ENCODE data around the gene RANBP17.

RANBP17 gene

DNA sequence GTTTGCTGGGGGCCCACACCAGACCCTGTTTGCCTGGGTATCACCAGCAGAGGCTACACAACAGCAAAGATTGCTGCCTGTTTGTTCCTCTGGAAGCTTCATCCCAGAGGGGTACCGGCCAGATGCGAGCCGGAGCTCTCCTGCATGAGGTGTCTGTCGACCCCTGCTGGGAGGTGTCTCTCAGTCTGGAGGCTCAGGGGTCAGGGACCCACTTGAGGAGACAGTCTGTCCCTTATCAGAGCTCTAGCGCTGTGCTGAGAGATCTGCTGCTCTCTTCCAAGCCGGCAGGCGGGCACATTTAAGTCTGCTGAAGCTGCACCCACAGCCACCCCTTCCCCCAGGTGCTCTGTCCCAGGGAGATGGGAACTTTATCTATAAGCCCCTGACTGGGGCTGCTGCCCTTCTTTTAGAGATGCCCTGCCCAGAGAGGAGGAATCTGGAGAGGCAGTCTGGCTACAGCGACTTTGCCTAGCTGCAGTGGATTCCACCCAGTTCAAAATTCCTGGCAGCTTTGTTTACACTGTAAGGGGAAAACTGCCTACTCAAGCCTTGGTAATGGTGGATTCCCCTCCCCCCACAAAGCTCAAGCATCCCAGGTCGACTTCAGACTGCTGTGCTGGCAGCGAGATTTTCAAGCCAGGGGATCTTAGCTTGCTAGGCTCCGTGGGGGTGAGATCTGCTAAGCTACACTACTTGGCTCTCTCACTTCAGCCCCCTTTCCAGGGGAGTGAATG is 241.2 kb downstream of the RANBP17 start:
- DNase-seq, result no peak

DNA sequence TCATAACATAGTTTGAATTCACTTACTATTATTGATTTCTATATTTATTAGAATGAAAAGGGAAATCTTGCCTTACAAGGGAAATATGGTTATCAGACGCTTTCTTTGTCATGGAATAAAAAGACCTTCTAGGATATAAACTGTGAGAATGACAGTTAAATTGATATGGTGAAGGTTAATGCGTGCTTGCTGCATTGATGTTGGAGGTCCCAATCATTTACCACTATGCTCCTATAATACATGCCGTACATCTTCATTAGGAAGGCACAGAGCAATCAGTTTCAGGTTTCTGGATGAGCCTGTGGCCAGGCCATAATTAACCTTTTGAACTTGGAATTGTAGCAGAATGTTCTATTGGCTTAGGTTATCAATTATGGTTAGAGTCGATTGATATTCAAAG is 245.9 kb downstream of the RANBP17 start:
- DNase-seq, result no peak

DNA sequence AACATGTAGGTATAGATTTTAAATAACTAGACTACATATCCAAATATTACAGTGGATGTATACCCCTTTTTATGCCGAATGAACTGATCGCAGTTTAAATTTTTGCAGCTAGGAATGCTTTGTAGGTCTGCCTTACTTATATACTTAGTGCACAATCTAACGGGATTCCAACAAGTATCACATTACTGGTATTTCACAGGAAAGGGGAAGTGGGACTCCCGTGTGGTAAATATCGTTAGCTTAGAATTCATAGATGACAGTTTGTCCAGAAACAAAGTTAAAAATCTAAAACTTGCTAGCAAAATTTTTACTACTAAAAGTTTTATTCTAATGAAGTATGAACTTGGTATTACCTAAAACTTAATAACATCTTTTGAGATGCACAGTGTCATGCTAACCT is 253.7 kb downstream of the RANBP17 start:
- DNase-seq, result no peak

DNA sequence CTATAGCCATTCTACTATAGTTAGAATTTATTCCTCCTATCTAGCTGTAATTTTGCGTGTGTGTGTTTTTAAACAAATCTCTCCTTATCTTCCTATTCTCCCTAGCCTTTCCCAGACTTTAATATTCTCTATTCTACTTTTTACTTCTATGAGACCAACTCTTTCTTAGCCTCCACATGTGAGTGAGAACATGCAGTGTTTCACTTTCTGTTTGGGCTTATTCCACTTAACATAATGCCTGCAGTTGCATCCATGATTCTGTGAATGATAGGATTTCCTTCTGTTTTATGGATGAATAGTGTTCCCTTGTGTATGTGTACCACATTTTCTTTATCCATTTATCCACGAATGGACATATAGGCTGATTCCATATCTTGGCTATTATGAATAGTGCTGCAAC is 254.9 kb downstream of the RANBP17 start:
- DNase-seq, result no peak

DNA sequence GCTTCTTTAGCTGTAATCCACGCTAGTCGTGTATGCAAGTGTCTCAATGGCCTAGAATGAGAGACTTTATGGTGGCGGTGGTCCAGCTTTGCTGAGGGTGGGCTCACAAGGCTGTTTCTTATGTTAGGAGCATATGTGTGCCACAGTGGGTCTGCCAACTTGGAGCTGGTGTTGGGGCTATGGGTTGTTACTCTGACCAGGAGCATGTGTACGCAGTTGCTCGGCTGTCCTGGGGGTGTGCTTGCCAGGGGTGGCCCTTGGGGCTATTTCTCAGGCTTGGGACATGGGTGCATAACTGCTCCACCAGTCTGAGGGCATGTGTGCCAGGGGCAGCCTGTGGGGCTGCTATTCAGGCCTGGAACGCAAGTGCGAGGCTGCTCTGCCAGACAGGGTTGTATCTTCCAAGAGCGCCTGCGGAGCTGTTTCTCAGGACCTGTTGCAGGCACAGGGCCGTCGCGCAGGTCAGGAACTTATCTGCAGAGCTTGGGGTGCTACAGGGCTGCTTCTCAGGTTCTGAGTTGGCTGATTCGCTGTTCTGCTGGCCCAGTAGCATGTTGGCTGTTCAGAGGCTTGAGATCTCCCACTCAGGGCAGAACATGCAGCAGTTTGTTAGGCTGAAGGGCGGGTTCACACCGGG is 259.3 kb downstream of the RANBP17 start:
- no peak for DNase-seq

DNA sequence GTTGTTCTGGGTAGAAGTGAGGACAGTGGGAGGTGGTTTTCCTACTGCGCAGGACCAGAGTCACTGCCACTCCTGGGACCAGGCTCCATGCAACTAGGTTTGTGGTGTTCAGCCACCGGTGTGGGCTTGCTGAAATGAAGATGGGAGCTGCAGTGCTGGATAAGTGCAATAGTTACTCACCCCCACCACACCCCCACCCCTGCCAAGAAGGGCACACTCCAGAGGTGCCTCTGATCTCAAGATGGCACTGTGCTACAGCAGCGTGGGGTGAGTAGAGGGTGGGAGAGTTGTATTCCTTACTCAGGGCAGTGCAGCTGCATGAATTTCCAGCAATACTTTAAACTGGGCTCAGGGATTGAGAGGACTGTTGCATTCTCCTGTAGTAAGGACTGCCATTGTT is 259.8 kb downstream of the RANBP17 start:
- DNase-seq, result no peak

DNA sequence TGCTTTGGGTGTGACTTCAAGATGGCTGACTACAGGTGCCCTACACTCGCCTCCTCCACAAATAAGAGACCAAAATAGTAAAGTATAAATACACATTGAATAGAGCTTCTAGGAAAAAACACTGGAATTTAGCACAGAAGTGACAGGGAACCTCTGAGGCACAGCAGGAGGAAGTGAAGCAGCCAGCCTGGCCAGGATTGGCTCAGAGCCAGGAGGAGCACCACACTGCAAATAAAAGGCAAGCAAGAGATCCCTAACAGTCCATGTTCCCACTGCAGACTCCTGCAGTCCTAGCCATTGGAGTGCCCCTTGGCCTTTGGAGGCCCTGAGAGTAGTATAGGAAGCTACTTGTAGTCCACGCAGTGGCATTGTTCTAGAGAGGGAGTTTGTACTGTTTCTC is 260.6 kb downstream of the RANBP17 start:
- DNase-seq, result peak; percentile 16 to 56

DNA sequence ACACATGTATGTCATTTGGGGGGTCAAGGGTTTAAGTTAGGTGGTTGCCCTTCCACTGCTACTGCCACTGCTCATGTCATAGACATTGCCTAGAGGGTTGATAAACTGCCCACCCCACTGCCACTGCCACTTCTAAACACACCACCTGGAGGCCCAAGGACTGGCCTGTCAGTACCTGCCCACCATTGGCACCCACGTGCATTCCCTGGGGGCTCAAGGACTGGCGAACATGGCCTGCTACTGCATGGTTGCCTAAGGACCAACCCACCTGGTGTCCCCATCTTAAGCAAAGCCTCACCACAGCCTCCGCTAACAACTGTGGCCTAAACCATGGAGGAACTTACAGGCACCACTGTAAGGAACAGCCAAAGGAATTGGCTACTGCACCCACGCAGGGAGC is 261.6 kb downstream of the RANBP17 start:
- no peak for DNase-seq

DNA sequence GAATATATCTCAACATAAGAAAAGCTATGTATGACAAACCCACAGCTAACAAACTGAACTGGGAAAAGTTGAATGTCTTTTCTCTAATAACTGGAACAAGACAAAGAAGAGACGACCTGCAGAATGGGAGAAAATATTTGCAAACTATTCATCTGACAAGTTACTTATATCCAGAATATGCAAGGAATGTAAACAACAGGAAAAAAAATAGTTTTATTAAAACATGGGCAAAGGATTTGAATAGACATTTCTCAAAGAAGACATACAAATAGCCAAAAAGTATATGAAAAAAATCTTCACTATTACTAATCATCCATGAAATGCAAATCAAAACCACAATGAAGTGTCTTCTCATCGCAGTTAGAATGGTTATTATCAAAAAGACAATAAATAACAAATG is 265.5 kb downstream of the RANBP17 start:
- no peak for DNase-seq

DNA sequence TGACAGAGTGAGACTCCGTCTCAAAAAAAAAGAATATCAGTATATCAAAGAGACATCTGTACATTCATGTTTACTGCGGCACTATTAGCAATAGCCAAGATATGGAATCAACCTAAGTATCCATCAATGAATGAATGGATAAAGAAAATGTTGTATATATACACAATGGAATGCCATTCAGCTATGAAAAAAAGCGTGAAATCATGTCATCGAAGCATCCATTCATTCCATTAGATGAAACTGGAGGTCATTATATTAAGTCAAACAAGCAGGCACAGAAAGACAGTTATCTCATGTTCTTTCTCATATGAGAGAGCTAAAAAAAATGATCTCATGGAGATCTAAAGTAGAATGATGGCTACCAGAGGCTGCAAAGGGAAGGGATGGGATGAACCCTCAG is 266.3 kb downstream of the RANBP17 start:
- DNase-seq, result no peak

DNA sequence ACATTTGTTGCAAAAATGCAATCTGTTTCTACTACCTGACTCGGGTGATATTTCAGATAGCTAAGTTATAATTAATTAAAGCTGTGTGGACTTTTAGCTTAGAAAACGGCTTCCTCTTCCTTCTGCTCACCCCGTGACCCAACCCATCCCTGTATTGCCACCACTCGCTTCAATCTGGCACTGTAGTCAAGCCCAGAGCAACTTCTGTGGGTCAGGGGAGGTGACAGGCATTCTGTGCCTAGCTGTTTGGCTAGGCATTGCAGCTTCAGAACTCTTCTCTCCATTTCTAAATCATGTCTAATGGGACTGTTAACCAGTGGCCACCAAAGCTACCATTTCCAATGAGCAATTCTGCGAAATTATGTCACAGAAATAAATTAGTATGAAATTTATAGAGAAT is 267.5 kb downstream of the RANBP17 start:
- DNase-seq, result no peak

DNA sequence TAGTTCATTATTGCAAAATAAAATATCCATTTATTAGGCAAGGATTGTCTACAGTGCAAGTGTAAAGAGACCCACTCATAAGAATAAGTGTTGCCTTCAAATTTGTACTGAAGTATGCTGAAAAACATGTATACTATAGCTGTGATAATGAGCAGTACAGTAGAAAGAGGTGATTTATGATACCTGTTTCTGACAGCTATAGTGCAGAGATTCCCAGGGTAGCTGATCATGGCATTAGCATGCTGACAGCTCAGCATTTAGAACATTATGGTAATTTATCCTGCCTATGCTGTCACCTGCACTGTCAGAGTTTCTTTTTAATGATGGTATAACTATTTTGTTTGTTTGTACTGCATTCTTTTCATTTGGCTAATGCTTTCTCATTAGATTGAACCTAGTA is 269.7 kb downstream of the RANBP17 start:
- no peak for DNase-seq

DNA sequence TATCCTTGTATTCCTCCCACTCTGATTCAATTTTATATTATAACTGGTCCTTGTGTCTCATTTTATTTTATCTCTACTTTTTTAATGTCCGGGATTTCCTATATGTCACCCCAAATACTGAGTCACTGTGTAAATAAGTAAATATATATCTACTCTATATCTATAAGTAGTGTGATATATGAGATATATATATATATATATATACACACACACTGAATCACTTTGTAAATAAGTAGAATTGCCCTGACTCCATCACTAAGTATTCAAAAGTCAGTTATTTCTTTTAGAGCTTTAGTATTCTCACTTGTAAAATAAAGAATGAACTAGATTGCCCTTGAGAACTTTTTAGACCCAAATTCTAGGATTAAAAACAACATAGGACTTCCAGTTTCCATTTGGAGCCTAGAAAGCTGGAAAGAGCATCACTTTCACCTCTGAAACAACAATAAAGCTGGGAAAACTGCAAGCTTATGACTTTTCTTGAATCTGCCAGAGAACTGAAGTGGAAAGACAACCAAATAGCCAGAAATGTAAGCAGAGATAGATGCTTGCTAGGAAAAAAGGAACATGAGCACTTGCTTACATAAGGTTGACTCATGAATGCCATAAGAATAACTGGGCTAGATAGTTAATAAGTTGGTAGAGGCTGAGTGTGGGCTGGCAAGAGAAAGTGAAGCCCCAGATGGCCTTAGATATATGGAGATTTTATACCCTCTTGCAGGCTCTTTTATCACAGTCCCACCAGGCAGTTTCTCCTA is 276.1 kb downstream of the RANBP17 start:
- no peak for DNase-seq

DNA sequence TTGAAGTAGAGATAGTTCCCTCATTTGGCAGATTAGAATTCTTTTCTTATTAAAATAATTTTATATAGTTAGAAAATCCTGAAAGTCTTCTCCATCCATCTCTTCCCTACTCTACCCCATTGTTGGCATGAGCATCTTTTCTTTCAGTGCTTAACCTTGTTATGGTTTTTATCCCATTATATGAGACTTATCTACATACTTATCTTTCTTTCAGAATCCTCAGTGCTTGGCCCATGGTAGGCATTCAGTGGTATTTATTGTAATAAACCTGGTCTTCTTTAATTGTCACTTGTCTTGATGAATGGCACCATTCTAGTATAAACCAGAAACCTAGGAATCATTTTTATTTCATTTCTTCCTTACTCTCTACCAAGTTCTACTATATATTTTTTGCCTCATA is 277.4 kb downstream of the RANBP17 start:
- no peak for DNase-seq

DNA sequence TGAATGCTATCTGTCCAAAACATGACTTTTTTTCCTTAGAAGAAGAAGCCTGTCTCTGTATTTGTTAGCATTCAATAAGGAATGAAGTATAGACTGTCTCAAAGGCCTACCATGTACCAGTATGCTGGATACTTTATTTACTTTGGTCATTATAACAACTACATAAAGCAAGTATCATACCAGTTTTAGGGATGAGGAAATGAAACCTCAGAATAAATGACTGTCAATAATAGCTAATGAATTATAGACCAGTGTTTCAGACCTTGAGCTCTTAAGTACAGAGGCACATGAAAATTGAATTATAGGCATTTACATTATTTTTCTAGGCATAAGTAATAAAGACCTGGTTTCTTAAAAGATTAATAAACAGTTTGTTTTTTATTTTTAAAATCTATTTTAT is 280.8 kb downstream of the RANBP17 start:
- DNase-seq, result no peak

DNA sequence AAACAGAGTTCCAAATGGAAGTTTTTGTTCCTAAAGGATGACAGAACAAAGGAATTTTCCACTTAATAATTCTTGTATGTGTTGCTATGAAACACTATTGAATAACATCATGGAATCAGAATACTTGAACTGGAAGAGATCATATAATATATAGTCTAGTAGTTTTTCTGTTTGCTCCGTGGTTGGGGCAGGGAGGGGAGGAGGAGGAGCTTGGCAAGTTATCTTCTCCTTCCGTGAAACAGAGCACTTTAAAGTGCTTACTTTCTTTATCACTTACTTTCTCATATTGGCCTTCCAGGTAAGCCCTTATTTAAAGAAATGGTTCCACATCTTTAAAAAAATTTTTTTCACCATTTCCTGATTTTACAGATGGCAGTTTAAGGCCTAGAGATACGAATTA is 281.4 kb downstream of the RANBP17 start:
- DNase-seq, result no peak

DNA sequence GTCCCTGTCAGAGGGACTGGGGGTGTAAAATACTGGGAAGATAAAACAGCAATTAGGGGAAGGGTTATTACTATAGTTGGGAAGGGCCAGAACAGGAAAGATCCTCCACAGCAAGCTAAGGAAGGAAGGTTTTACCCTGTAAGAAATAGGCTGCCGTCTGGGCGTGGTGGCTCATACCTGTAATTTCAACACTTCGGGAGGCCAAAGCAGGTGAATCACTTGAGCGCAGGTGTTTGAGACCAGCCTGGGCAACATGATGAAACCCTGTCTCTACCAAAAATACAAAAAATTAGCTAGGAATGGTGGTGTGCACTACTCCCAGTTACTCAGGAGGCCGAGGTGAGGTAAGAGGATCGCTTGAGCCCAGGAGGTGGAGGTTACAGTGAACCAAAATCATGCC is 282.1 kb downstream of the RANBP17 start:
- no peak for DNase-seq

DNA sequence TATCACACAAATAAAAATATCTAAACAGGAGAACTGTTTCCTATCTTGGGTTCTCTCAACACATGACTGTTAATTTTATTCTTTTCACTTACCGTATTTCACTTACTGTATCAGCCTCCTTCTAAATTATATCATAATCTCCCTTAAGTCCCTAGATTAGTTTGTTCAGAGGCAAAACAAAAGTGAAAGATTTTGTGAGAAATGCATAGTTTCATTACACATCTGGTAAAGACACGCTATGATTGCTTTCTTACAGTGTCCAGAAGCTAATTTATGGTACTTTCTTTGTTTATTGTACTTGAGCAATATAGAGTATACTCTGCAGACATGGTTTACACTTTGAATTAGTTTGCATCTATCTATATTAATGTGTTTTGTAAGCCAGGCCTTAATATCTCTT is 287.5 kb downstream of the RANBP17 start:
- no peak for DNase-seq

DNA sequence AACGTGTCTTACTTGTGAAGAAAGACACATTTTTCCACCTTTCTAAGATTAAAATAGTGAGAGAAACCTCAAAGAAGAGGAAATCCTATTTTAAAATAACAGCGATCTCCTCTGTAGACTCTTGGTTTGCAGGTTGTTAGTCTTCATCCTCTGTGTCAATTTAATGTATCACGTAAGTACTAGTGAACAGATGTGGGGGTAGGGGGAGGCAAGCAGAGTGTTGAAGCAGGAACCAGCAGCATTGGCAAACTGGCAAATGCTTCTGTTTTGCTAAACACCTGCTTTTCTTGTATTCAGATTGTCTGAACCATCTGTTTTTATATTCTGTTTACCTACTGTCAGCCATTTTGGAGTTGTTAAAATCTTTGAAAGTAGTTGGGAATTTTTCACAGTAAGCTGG is 288.0 kb downstream of the RANBP17 start:
- DNase-seq, result no peak

DNA sequence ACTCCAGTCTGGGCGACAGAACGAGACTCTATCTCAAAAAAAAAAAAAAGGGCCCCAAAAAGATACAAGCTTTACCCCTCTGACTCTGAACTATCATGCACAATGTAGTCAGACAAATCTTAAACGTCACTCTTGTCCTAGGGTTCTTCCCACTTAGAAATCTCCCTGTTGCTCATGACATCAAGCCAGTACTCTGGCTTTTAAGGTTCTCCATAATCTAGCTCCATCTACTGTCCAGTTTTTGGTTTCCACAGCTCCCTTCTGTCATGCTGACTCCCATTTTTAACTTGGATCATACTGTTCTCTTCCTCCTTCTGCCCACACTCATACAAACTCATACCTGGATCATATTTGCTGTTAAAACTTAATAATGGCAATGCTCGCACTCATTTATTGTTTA is 290.6 kb downstream of the RANBP17 start:
- peak in 1 of 2 donors; percentile 10 for DNase-seq

DNA sequence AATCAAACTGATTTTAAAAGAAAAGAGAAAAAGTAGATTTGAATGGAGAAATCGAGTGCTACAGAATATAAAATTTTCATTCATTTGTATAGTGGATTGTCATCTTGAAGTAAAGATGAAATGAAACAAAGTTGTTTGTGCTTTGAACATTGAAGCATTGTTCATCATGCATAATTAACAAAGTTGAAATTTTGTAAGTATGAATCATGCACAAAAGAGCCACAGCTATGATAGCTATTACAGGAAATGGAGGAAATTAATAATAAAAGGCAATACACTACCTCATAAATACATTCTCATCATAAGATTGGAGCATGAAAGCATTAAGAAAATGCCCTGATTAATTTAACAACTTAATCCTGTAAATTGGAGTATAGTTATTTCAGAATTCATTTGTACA is 293.8 kb downstream of the RANBP17 start:
- no peak for DNase-seq

DNA sequence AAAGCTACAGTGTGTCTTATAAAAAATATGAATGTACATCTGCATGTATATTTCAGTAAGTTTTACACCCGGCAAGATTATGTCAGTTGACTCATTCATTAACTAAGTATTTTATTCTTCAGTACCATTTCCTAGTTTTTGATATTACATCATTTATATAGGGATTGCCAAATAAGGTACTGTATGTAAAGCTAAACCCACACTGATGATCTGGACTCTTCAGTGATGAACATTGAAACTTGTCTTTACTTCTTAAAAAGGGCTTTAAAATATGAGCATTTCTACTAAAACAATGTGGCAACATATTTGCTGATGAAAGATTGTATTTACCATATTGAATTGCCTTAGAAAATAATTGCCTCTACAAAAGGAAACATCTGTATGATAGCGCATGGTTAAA is 295.5 kb downstream of the RANBP17 start:
- DNase-seq, result peak in 1 of 2 donors; percentile 35

DNA sequence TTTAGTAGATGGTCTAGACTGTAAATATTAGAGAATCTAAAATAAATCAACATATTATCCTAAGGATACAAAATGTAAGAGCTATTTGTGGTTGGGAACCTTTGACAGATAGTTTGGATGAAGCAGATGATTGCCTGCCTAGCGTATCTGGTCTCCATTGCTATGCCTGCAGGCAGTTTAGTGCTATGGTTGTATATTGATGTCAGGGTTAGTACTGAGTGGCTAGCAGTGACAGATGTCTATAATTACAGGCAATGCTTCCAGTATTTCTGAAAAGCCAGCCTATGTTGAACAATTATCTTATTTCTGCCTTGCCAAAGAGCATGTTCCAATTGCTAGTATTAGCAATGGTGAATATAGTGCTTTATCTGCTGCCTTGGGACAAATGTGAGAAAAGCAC is 296.0 kb downstream of the RANBP17 start:
- DNase-seq, result no peak

DNA sequence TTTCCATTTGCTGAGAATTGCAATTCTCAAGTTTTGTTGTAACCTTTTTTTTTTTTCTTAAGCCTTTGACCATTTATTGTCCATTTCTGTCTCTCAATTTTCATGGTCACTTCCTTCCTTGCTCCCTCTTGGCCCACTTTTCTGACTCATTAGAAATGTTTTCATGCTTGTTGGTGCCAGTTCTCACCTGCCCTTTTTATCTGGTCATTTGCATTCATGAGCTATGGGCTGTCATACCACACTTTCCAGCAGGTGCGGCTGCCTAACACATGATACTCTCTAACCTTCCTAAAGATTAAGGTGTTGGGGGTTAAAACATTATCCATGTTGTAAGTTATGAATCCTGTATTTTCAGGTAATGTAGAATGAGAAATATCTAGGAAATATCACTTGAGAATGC is 296.8 kb downstream of the RANBP17 start:
- DNase-seq, result no peak

Data from inflammatory macrophage (primary cell).